CD1c-positive myeloid dendritic cell (primary cell): Measurements from ENCODE around the gene UBL7.

Experiments used
- DNase-seq: peaks from one replicate; pipeline ENCODE4 v3.0.0-alpha.2; 2016; ENCODE audit errors: extremely low spot score

Gene UBL7

DNA sequence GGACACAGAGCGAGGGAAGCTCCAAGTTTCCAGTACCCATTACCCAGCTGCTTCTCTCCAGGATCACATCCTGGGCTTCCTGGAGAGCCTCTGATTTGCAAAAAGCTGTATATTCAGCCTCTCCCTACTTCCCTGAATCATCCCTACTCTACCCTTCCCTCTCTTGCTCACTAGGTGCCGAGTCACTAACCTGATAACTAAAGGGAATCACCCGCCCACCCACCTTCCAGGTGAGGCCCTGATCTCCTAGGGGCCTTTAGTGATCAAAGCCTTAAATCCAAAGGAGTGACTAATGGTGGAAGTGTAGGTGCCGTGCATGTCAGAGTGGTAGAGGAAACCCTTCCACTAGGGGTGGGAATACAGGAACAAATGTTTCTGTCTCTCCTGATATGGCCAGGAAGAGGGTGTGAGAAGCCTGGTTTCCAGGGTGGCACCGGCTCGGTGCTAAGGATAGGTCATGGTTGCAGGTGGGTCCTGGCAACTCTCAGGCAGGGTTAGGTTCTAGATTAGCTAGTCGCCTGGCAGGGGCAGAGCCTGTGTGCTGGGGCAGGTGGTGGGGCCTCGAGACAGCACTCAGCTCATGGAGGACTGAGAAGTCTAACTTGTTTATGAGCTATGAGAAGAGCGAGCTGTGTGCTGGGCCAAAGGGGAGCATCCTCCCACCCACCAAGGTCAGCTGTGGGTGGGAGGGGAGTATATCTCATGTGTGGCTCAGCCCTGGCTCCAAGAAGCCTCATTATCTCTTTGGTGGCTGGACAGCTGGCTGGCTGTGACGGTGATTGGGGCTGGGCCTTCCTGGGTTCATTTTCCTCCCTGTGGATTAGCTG lies 37.3 kb downstream of the UBL7 start:
- no peak for DNase-seq

DNA sequence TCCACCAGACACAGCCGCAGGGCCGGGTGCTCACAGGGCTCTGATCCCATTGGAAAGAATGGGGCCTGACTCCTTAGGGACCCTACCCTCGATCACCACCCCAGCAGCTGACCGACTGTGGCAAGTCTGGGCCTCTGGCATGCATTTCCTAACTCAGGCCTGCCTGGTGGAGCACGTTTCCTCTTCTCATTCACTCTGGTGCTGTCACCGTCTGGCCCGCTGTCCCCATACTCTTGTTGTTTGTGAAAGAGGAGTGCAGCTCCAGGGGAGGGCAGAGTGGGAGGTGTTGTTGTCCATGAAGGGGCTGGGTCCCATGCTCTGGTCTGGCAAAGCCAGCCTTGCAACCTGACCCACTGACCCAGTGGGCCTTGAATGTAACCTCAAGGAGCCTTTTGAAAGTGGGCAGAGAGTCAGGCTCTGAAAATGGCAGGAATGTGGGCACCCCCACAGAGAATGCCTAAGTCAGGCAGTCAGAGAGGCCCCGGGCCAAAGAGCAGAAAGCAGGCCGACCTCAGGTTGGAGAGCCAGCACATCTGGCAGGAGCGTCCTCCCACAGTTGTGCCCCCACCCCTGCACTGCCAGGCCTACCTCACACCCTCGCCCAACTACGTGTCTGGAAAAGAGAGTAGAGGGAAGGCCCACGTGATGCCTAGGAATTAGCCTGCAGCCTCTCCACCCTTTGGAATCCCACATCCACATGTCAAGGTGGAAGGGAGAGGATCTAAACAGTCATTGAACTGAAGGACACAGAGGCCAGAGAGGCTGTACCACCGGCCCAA lies 38.1 kb downstream of the UBL7 start:
- DNase-seq, result peak; percentile 41

DNA sequence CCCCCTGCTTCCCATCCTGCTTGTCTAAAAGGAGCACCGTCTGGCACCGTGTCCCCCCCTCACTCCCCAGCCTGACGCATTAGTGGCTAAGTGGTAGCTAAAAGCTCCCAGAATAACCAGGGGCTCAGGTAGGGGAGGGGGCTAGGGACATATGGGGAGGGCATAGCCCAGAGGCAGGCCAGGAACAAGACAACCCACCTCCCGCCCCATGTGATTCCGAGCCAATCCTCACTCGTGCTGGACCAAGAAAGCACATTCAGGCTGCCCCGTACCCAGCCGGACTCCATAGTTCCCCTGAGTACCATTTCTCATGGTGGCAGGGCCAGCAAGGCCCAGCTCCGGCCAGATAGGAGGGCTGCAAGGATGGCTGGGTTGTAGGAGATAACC lies 38.7 kb downstream of the UBL7 start:
- no peak for DNase-seq

DNA sequence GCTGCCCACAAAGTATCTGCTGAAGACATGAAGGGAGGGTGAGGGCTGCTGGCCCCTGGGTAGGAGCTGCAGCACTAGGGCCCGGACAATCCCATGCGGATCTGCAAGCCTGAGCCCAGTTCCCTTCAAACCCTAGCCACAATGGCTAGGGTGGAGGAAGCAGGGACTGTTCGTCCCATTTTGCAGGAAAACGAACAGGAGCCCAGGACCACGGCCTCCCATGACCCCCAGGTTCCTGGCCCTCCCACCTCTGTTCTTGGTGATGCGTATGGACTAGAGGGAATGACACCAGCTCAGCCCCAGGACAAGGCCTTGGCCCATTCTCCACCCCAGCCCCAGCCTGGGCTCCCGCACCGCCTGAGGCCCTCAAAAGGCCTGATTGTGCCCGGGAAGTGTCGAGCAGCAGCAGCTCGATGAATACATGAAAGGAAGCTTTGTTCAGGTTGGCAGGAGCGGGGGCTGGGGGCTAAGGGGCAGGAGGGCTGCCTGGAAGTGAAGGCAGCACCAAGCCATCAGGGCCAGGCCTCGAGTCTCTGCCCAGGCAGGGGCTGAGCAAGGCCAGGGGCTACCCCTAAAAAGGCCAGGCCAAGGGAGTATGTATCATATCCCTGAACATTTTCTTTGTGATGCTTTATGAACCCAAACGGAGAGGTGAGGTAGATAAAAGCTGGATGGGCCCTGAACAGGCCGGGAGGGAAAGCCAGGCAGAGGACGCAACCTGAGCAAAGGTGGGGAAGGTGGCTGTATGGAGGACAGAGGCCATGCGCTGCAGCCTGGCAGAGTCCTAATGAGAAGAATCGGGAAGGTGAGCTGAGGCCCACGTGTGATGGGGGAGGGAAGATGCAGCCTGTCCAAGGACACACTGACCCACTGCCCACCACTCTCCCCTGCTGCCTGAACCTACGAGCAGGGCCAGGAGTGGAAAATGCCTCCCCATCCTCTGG lies 39.4 kb downstream of the UBL7 start:
- DNase-seq, result no peak

DNA sequence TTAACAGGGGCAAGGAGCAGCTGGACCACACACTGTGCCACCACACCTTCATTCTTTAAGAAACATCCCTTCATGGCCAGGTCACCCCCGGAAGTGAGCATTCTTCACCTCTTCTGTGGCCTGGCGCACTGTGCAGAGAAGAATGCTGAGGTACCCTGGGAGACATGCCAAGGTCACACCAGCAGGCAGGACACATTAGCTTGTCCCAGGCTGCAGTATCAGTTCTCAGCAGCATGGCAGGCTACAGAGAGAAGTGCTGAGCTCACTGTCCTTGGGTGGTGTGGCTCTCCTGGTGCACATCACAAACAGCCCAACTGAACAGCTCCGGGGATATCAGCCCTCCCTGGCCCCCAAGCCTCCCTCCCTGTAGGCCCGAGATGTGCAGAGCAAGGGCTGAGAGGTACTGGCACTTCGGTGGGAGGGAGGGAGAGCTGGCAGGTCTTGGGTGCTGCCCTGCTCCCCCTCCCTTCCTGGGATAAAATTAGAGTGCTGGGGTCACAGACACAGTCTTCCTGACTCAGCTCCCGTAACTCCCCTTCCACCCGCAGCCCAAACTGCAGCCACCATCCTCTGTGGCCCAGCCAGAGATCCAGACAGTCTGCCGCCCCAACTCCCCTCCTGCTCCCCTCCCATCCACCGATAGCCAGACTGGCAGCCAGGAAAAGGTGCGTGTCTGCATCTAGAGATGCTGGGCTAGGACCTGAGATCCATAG lies 40.6 kb downstream of the UBL7 start:
- DNase-seq, result no peak

DNA sequence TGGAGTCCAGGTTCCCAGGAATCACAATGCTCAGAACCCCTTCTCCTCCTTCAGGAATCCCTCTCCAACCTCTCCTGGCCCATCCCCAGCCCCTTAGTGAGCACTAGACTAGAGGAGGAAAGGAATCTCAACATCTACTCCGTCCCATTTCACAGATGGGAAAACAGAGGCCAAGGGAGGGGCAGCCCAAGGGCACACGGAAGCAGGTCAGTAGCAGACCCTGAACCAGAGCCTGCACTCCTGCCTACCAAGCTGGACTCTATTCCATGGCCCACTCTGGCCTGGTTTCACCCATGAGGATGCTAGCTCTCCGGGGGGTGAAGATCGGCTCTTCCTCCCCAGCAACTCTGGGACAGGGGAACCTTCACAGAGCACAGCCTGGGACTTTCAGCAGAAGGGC lies 41.5 kb downstream of the UBL7 start:
- DNase-seq, result no peak

DNA sequence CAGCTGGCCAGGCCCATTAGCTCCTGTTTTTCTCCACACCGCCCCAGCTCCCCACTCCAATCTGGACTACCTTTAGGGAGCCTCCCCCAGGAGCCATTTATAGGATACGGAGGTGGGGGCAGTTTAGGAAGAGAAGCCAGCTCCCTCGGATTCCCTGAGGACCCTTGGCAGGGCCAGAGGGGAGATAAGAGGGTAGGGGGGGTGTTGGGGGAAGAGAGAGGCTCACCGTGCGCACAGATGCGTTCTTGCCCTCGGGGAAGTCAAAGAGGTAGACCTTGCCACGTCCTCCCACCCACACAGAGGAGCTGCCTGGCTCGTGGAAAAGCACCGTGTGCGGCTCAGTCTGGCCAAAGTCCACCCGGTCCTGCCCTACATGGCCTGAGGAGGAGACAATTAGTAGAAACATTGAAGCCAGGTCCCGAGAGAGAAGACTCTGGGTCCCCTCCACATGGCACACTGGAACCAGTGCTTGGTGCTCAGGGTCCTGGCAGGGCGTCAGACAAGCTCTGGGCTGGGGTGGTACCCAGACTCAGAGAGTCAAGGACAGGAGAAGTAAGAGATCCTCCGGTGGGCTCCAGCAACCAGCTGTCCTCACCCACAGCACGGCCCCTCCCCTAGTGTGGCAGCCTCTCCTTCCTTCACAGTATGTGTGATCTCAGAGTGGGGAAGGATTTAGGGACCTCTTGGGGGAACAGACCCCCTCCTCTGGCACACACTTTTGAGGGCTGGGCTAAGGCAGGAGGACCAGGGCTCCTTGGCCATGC lies 42.2 kb downstream of the UBL7 start:
- DNase-seq, result no peak

DNA sequence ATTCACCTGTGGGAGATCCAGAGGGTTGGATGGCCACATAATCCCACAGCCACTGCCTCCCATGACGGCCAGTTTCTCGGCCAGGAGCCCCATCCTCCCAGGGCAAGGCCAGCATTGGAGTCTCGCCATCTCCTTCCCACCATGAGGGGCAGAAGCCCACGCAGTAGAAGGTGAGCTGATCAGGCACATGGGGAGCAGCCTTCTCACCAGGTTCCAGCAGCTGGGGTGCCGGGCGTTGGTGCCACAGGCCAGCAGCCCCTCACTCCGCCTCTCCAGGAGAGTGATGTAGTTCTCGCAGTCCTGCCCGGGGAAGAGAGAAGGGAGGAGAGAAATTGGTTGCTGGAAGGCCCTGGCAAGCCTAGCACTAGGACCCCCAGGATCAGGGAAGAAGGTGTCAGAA lies 43.3 kb downstream of the UBL7 start:
- no peak for DNase-seq

DNA sequence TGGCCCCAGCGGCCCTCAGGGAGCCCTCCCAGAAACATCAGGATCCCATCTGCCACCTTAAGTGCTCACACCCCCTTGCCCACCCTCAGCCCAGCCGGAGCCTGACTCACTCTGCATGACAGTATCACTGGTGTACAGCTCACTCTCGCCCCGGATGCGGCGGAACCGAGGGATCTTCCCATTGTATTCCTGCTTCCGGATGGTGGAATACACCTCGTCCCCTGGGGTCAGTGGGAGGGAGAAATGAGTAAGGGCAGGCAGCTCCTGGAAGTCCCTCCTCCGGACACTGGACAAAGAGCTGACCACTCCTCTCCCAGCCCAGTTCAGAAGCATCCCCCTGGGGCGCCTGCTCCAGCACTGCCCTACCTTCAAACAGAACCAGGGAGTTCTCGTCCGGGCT lies 43.7 kb downstream of the UBL7 start:
- DNase-seq, result no peak

DNA sequence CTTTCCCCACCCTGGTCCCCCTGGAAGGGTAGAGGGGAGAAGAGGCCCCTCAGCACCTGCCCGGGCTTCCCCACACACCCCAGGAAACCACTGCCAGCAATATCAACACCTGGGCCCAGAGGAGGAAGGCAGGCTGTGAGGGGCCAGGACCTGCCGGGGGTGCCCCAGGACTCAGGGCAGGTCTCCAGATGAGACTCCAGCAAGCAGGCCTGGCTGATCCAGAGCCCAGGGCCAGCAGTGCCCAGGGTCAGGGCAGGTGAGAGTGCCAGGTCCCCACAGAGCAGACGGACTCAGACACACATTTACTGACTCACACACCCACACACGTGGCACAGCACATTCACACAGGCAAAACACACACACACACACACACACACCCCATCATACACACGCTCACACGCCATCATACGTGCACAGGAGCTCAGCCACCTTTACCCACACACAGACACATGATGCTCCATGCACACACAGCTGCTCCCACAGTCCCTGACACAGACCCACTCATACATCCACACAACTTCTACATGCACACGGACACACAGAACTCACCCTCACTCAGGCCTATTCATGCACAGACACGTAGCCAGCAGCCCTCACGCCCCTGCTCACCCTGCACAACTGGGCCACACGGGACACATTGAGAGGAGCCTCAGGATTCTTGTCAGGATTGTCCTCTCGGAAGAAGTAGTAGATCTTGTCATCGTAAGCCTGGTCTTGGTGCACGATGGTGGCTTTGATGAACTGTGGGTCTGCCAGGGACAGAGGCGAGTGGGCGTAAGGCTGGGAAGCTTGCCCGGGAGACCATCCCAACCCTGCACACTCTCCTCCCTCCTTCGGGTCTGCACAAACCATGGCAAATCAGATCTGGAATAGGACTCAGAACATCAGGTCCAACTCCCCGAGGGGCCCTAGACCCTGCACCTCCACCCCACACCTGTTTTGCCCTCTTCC lies 44.7 kb downstream of the UBL7 start:
- no peak for DNase-seq

DNA sequence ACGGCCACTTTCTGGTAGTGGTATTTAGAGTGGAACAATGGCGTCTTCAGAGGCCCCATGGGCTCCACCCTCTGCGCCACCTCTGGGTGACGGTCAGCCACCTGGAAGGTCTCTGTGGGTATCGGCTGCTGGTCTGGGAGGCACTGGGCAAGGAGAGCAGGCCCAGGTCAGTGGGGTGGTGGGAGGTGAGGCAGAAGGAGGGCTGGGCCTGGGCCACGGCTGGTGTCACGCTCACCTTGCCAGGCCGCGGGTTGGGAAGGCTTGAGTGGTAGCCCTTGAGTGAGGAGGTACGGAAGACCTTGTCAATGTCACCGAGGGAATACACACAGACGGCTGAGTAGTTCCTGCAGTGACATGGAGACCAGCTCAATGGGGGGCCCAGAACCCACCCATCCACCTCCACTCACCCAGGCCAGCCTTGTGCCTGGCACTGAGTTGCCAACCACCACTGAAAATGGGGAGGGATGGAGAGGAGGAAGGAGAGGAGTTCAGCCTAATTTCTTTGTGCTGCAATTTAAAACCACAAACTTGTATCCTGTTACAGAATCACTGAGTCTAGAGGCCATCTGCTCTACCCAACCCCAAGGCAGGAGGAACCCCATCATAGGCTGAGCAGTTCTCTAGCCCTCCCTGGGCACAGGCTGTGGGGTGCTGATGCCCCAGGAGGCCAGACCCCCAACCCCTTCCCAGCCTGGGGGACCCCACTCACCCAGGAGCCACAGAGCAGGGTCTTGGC lies 46.2 kb downstream of the UBL7 start:
- DNase-seq, result no peak

DNA sequence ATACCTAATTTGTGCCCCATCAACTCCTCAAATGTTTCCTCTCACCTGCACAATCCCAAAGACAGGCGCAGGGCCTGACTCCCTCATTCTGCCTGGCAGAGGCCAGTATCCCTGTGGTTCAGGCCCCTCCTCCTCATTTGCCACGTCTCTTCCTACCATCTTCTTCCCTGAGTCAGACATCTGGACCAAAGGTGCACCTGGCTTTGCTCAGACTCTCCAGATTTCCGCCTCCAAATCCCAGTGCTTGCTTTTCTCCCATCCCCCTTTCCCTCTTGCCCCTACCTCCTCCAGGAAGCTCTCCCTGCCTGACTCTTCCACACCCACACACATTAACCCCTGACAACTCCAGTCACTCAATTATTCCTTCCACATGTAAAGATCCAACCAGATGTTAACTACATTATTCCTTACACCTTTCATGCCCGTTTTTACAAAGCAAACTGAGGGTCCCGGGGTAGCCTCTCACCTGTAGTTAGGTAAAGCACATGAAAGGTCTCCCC lies 46.8 kb downstream of the UBL7 start:
- no peak for DNase-seq

DNA sequence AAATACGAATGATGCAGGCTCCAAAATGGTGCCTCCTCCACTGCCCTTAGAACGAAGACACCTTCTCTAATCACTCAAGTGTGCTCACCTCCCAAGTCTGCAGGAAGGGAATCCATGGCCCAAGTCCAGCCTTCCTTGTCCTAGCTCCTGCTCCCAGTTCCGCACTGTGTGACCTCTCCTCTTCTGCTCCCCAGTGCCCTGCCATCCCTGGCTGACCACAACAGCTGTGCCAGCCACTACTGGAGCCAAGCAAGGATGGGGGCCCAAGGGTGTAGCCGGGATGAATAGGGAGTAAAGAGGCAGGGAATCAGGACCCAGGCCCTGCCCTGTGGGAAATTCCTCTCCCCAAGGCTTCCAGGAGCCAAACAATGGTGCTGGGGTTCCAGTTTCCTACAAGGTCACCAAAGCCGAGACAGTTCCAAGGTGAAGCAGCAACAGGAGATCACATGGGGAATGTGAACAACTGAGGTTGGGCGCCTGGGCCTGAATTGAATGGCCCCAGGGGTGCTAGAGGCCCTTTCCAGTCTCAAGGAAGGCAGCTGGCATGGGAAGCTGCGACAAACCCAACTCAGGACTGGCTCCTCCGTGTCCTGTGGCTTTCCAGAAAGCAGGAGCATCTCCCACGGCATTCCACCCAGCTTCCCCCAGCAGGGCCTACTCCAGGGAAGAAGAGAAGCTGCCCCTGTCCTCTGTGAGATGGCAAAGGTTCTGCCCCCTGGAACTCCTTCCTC lies 47.4 kb downstream of the UBL7 start:
- DNase-seq, result no peak

DNA sequence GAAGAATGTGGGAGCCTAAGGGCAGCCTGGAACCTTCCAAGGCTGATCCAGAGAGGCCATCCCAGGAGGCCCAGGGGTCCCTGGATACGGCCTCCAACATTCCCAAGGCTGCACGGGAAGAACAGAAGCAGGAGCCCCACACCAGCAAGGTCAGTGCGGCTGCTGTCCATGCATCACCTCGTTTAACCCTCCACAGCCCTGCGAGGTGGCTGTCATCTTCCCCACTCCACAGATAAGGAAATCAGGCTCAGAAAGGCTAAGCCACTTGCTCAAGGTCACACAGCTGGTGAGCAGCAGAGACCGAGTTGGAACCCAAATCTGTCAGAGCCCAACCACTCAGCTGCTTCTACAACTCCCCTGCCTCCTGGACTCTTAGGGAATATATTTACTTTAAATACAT lies 48.8 kb downstream of the UBL7 start:
- DNase-seq, result no peak

DNA sequence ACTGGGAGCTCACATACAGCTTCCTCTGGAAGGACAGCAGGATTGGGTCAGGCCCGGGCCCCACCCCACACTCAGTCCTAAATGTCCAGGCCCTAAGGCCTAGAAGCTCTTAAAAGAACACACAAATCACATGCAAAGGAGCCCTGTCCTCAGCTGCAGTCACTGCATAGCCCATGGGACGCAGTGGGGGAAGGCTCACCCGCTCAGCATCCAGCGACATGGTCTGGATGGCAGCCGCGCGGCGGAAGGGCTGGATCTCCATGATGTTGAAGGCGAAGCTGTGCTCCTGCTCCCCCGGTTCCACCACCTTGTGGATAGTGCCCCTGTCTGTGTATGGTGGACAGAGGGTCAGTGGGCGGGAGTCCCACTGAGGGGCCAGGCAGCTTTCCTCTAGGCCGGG lies 49.3 kb downstream of the UBL7 start:
- no peak for DNase-seq

DNA sequence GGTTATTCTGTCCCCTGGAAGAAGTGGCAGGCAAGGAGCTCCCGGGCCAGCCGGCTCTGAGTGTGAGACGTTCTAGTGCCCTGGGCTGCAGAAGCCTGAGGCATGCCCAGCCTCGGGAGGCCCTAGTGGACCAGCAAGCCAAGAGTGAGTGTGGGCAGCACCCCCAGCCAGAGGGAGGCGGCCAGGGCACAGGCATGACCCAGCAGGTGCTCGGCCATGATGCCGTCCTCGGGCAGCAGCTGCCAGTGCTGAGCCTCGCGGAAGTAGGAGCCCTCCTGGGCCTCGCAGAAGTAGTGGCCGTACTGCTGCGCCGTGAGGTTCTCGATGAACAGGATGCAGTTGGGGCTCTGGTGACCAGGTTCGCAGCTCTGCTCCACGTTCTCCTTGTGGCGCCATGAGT lies 50.5 kb downstream of the UBL7 start:
- no peak for DNase-seq

DNA sequence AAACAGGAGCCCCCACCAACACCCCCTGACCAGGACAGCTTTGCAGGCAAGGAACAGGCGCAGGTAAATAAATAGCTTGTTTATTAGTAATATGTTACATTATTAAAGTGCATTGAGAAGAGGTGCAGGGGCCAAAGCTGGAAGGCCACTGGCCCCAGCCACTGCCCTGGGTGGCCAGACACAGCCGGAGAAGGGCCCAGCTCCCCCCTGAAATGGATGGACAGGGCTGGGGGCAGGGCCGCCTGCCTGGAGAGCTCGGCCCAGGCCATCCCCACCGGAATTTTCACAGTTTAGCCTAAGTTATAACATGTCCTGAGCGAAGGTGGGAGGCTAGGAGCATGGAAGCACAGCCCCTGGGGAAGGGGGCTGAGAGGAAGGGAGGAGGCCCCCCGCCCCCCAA lies 51.7 kb downstream of the UBL7 start:
- no peak for DNase-seq

DNA sequence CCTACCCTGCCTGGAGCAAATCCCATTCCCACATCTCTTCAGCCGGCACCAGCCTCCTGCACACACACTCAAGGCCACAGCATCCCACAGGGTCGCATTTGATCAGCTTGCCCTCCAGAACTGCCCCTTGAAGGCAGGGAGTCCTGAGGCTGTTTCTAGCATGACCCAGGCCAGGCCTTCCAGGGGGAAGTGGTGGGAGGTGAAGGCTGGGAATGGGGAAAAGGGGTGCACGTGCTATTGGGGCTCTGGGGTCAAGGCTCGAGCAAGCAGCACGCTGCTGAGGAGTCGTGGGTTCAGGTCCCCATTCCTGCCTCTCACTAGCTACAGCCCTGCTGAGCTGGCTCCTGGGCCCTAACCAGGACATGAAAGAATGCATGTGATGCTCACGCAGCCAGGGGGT lies 52.1 kb downstream of the UBL7 start:
- DNase-seq, result no peak
